GM21515 (cell line): ENCODE measurements around the gene CLEC4G.

ENCODE experiments used
- ATAC-seq: cut with Tn5 transposase; IDR thresholded peaks from one replicate; pipeline ENCODE4 v1.9.1; 2021; ENCODE audit not compliant: unreplicated experiment

The CLEC4G gene

DNA sequence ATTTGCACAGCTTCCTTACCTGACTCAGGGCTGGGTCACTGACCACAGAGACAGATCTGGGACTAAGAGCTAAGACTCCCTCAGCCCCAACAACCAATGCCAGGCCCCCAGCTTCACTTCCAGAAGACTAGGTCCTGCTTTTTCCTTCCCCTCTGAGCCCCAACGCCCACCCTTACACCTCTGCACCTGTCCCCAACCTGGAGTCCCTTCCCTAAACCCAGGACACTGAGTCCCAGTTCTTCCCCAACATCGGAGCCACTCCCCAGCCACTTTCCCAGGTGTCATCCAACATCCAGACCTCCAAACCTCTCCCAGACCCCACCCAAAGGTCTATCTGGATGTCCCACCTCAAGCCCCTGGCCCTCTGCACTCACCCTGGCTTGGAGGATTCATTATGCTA lies 32.9 kb downstream of the CLEC4G start:
- ATAC-seq = no peak

- ATAC-seq = no peak
These were observed 33.3 kb downstream of the CLEC4G start for GRCh38 chr19:7698583-7698982.

DNA sequence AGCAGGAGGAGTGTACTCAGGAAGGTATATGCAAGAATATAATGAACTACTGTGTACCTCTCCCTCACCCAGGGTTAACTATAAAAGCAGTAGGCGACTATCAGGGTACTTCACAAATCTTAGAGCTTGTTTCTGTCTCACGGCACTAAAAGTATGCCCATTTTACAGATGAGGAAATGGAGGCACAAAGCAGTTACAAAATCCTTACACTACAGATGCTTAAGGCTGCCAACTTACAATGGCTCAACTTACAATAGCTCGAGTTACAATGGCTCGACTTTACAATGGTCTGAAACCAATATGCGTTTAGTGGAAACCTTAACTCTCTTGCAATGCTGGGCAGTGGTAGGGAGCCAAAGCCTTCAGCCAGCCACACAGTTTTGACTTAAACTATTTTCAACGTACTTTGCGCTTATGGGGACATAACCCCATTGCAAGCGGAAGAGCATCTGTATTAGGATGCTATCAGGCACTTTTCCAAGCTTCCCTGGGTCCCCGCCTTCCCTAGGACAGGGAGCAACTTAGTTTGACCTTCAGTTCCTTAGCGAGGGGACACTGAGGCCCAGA lies 34.1 kb downstream of the CLEC4G start:
- no peak for ATAC-seq

DNA sequence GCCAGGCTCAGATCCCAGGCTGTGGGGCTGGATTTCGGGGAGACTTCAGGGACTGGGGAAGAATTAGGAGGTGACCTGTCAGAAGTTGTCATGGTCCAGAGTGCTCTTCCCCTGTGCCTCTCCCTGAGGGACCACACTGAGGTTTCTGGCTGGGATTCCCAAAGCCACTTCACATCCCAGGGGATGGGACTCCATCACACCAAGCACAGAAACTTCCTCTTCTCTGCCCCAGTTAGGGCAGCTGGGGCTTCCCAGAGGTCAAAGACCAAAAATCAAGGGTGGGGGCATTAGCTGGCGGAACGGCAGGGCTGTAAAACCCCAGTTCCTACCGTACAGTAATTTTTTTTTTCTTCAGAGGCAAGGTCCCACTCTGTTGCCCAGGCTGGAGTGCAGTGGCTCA lies 37.4 kb downstream of the CLEC4G start:
- ATAC-seq = no peak

GRCh38 chr19:7692417-7693088 lies 39.4 kb downstream of the CLEC4G start:
- ATAC-seq = no peak

- no peak for ATAC-seq
These were observed 40.4 kb downstream of the CLEC4G start for GRCh38 chr19:7691497-7691896.

GRCh38 chr19:7690779-7691258 lies 41.1 kb downstream of the CLEC4G start:
- no peak for ATAC-seq

GRCh38 chr19:7689165-7689564 lies 42.7 kb downstream of the CLEC4G start:
- ATAC-seq = no peak

DNA sequence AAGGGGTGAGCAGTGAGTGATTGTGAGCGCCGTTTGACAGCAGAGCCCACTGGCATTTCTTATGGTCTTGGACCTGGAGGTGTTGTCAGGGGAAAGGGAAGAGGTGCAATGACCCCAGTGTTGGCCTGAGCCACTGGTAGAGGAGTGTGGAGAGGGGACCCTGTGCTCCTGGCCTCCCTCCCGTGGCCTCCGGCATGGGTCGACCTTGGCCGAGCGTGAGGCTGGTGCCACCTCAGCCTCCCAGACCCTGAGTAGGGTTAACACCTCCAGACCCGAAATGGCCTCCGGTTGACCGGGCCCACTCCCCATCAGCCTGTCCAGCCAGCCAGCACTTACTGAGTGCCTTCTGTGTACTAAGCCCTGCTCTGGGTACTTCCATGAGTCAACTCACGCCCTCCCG lies 44.7 kb downstream of the CLEC4G start:
- no peak for ATAC-seq

DNA sequence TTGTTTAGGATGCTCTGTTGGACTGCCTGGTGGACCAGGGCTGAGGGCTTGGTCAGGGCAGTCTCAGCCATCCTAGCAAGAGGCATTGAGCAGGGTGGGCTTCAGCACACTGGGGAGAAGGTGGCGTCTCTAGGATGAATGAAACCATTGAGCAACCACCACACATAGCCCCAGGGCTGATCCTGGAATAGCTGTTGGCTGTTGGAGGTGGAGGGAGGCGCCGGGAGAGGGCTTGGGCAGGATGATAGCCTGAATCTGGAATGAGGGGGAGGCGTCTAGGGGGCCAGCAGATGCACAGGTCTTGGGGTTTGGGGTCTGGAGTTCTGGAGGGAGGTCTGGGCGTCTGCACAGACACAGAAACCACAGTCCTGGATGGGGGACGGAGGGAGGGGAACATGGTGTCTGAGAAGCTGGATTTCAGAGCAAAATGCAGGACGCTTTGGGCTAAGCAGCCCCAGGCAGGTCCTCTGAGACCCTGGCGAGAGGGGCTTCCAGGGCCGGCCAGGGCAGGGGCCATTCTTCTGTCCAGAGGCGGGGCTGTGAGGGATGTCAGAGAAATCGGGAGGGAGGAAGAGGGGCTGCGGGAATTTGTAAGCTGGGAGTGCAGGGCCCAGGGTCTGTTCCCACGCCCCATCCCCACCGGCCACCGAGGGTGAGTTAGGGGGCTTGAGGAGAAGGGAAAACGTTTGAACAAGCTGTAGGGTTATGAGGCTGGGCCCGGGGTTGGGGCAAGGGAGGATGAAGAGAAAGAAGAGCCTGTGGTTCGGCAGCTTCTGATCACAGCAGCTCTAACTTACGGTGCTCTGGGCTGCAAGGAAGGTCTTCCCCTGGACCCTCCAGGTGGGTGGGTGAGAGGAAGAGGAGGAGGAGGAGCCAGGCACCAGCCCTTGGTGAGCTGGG lies 46.1 kb downstream of the CLEC4G start:
- no peak for ATAC-seq

- no peak for ATAC-seq
These were observed 49.6 kb downstream of the CLEC4G start for GRCh38 chr19:7682175-7682855.

DNA sequence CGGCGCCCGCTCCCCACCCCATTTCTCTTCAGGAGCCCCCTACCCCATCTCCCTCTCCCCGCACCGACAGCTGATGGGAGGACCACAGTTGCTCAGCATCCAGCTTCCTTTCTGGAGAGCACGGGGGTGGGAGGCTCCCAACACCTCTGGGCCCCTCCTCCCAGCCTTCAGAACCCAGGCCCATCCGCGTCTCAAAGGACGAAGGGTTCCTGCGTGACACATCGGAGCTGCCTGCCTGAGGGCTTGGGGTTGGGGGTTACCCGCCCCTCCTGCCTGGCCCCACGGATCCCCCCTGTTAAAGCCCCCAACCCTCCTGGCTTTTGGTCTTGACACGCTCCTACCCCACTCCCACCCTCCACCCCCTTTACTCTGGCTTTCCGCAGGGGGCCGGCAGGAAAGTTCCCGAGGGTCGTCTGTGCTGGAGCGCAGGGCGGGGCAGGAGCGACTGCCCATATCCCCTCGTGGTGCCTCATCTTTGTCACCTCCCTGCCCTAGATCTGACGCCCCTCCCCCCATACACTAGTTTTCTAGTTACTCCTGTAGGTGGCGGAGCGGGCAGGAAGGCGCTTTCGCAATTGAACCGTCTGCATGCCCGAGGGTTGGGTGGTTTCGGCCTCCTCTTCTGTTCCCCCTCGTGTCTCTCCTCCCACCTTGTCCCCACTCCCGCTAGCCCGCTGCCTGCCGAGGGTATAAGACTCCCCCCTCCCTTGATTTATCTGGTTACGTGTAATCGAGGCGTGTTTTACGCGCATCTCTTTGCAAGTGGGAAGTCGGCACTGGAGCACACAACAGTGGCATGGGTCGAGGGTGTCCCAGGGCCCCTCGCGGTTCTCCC lies 50.4 kb downstream of the CLEC4G start:
- no peak for ATAC-seq

DNA sequence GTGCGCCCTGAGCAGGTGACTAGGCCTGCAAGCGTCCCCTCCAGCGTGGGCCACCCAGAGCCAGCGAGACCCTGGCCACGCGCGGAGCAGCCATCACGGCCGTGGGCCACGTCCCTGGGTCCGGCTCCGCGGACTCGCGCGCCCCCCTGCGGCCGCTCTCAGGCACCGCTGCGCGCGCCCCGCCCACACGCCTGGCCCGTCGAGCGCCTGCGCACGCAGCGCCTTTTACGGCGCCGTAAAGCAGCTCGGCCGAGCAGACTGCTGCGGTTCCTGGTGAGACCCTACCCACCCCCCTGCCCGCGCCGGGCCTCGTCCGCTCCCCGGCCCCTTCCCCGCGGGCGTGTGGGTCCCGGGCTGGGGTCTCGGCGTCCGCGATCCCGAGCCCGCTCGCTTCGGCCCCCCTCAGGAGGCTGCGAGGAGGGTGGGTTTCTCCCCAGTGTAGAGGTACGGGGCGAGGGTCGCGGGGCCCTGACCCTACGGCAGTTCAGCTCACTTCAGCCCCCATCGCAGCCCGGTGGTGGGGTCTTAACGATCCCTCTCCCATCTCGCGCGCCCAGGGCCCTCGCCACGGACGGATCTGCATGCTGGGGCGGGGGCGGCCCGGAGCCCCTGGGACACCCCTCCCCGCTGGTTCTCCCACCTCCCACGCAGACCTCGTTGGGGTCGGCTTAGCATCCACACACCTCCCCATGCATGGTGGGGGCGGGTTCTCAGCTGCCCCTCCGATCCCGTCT lies 51.1 kb downstream of the CLEC4G start, which contains the start of gene TRAPPC5:
Gene TRAPPC5 (plus strand): TSS at position 228 of the 734 bp plus-strand sequence. CDS start 1,421 bp downstream, outside the sequence.
- peak; percentile 46 for ATAC-seq

DNA sequence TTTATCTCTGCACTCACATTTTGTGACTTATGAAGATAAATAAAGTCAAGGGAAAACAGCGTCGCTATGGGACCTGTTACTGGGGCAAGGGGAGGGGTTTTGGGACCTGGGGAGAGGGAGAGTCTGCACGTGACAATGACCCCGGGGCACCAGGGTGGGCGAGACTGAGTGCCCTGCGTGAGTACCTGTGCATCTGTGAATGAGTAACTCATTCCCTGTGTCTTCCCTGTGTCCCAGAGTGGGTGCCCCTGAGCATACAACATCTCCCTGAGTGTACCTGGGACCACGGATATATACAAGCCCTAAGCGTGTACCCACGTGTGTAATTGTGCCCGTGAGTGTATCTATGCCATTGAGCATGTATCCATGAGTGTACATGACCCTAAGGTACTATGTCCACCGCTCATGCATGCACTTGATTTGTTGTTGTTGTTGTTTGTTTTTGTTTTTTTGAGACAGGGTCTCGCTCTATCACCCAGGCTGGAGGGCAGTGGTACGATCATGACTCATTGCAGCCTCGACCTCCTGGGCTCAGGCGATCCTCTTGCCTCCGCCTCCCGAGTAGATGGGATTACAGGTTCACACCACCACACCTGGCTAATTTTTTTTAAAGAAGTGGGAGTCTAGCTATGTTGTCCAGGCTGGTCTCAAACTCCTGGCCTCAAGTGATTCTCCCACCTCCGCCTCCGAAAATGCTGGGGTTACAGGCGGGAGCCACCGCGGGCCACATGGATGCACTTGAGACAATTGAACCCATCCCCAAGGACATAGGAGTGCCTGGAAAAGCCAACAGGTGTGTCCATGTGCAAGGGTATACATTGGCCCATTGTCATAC lies 51.9 kb downstream of the CLEC4G start:
- no peak for ATAC-seq

DNA sequence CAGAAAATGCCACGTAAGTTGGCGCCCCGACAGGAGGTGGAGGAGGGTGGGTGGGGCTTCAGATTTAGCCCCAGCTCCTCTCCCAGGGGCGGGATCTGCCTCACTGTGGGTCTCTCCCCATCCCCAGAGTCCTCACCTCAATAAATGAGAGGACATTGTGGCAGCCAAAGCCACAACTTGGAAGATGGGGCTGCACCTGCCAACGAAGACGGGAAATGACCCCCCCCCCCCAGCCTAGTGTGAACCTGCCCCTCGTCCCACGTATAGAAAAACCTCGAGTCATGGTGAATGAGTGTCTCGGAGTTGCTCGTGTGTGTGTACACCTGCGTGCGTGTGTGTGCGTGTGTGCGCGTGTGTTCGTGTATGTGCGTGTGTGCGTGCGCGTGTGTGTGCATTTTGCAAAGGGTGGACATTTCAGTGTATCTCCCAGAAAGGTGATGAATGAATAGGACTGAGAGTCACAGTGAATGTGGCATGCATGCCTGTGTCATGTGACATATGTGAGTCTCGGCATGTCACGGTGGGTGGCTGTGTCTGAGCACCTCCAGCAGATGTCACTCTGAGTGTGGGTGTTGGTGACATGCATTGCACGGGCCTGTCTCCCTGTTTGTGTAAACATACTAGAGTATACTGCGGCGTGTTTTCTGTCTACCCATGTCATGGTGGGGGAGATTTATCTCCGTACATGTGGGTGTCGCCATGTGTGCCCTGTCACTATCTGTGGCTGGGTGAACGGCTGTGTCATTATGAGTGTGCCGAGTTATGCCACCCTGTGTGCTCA lies 52.7 kb downstream of the CLEC4G start:
- no peak for ATAC-seq
